Stimulated activated naive B cell treated with anti-CD40 and anti-IgM and Interleukin-4, amounts not matched to agents 10 μg/mL and 1 μg/mL and 100 μg/mL, for 72 hours (primary cell): Measurements from ENCODE around the gene ACOXL.

ENCODE experiments used
- ATAC-seq, 2 donors: fragments of 150-1000 bp; cut with Tn5 transposase; replicated peaks; 2 replicates each; pipeline ENCODE4 v1.10.0; 2021; ENCODE audit warnings: moderate library complexity in 1 of 2
- DNase-seq: peaks from one replicate; pipeline ENCODE4 v3.0.0; 2021
- H3K27ac Mint-ChIP-seq: one replicate; pipeline ENCODE4 v1.8.0; 2022; ENCODE audit warnings: mild to moderate bottlenecking, mixed read lengths
- H3K27me3 Mint-ChIP-seq, 2 donors: one replicate each; pipeline ENCODE4 v1.8.0; 2022; ENCODE audit warnings: mixed read lengths in 2 of 2
- H3K36me3 Mint-ChIP-seq, 2 donors: one replicate each; pipeline ENCODE4 v1.8.0; 2022; ENCODE audit warnings: mixed read lengths in 2 of 2, mild to moderate bottlenecking in 1 of 2
- H3K4me1 Mint-ChIP-seq, 2 donors: one replicate each; pipeline ENCODE4 v1.8.0; 2022; ENCODE audit warnings: mixed read lengths in 2 of 2, mild to moderate bottlenecking in 1 of 2
- H3K4me3 Mint-ChIP-seq, 2 donors: one replicate each; pipeline ENCODE4 v1.8.0; 2022; ENCODE audit warnings: mild to moderate bottlenecking in 2 of 2, mixed read lengths in 2 of 2, moderate library complexity in 1 of 2
- H3K9me3 Mint-ChIP-seq, 2 donors: one replicate each; pipeline ENCODE4 v1.8.0; 2022; ENCODE audit warnings: mixed read lengths in 2 of 2, mild to moderate bottlenecking in 1 of 2

Gene ACOXL

DNA sequence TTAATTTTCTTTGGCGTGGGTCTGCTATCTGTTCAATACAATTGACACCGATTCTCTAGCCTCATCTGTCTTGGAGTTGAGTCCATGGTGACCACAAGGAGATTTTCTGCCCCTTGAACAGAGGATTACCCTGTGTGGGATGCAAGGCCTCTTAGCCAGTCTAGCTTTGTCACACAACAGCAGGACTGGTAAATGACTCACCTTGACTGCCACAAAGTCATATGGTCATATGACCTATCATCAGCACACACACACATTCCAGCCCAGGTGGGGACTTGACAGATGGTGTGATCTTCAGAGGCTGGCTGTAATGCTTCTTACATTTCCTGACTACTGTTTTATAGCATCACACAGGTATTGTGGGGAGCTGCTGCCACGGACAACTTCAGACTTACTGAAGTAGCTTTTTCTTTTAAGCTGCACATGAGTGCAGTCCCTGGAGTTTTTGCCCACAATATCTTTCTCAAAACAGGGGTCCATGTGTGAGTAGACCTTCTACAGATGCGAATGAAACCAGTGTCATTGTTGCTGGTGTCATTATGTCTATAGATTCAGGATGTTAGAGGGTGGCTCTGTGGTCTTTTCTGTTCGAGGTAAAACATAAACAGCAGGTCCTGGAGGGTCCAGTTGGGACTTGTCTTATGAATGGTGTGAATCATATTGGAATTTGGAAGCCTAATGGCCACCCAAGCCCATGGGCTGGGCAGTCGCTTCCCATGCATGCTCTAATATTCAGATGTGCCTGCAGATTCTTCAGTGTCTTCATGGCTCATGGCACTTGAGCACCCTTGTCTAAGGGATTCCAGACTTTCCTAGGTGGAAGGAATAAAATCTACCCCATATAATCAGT lies 18.6 kb upstream of the ACOXL start:
- DNase-seq (no peak), ATAC-seq (peak; percentile 57 to 58)
- H3K9me3 Mint-ChIP-seq, result no peaks in the 10 kb centered on the region
- H3K4me1 Mint-ChIP-seq, result peaks cover 0 to 2% of the 10 kb centered on the region in 2 donors
- H3K4me3 Mint-ChIP-seq, result no peak overlapping the region
- peaks cover 34 to 41% of the 10 kb centered on the region in 2 donors for H3K27me3 Mint-ChIP-seq
- no peak overlapping the region for H3K27ac Mint-ChIP-seq
- no peaks in the 10 kb centered on the region for H3K36me3 Mint-ChIP-seq

DNA sequence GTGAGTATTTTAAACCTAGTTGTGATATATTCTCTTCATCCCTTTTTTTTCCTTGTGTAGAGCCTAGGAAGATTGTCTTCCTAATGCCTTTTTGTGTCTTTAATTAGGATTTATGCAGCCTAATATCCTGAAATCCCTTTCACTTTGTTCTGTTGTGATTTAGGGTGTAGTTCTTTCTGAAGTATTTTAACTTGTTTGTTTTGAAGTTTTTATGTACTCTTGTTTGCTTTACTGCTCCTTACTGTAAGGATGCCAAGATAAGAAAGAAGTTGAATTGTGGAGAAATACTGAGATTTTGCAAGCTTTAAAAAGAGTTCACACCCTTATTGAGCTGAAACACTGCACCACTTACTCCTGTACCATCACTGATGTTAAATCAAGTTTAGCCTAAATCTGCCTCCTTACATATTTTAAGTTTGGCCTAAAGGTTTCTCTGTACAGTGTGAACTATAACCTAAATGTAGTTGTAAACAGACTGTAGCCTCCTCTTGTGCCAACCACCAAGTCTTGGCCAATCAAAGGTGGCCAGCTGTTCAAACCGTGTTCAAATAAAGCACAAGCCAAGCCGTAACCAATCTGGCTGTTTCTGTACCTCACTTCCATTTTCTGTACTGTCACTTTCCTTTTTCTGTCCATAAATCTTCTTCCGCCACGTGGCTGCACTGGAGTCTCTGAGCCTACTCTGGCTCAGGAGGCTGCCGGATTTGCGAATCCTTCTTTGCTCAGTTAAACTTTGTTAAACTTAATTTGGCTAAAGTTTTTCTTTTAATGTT lies 17.7 kb upstream of the ACOXL start:
- H3K9me3 Mint-ChIP-seq, result no peaks in the 10 kb centered on the region
- no peak overlapping the region for H3K4me3 Mint-ChIP-seq
- H3K4me1 Mint-ChIP-seq, result peaks cover 0 to 2% of the 10 kb centered on the region in 2 donors
- H3K36me3 Mint-ChIP-seq, result no peaks in the 10 kb centered on the region
- H3K27ac Mint-ChIP-seq, result no peak overlapping the region
- DNase-seq, result no peak
- peaks cover 30 to 41% of the 10 kb centered on the region in 2 donors for H3K27me3 Mint-ChIP-seq
- no peak for ATAC-seq

GRCh38 chr2:110716959-110717645 lies 15.3 kb upstream of the ACOXL start:
- Mint-ChIP-seq H3K27me3 (peaks cover 30 to 41% of the 10 kb centered on the region in 2 donors), H3K4me3 (no peak overlapping the region), H3K36me3 (no peaks in the 10 kb centered on the region), H3K4me1 (peaks cover 0 to 2% of the 10 kb centered on the region in 2 donors), H3K27ac (no peak overlapping the region), H3K9me3 (no peaks in the 10 kb centered on the region)
- ATAC-seq, result no peak
- no peak for DNase-seq

DNA sequence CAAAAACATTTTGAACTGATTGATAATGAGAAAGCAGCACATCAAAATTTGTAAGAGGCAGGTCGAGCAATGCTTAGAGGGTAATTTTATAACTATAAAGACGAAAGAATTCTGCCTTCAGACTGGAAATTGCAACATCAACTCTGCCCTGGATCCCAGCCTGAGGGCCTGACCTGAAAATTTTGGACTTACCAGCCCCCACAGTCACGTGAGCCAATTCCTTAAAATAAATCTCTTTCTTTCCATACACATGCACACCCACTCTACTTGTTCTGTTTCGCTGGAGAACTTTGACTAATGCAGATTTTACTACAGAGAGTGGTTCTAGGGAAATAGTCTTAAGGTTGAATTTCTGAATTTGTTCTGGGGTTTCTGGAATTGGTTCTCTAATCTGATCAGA lies 14.6 kb upstream of the ACOXL start:
- H3K27ac Mint-ChIP-seq, result no peak overlapping the region
- DNase-seq (no peak), ATAC-seq (no peak)
- H3K9me3 Mint-ChIP-seq, result no peaks in the 10 kb centered on the region
- peaks cover 26 to 38% of the 10 kb centered on the region in 2 donors for H3K27me3 Mint-ChIP-seq
- H3K4me1 Mint-ChIP-seq, result peaks cover 0 to 2% of the 10 kb centered on the region in 2 donors
- H3K4me3 Mint-ChIP-seq, result no peak overlapping the region
- H3K36me3 Mint-ChIP-seq, result no peaks in the 10 kb centered on the region

DNA sequence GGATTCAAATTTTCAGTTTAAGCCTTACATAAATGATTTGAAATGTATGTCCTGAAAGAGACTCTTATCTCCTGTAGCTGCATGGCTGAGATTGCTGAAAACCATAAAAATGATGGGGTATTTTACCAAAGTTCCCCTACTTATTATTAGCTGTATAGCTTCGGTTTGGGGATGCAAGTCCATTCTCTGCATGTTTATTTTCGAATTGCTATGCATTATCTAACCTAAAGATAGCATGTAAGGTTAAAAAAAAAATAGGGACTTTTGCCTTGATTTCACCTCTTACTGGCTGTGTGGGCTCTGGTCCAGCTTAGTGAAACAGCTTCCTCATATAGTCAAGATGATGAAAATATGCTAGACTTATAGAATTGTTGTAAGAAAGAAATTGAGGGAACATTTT lies 14.0 kb upstream of the ACOXL start:
- Mint-ChIP-seq H3K4me1 (peaks cover 0 to 2% of the 10 kb centered on the region in 2 donors), H3K4me3 (no peak overlapping the region), H3K9me3 (no peaks in the 10 kb centered on the region), H3K27me3 (peaks cover 26 to 38% of the 10 kb centered on the region in 2 donors), H3K27ac (no peak overlapping the region), H3K36me3 (no peaks in the 10 kb centered on the region)
- ATAC-seq, result no peak
- no peak for DNase-seq

GRCh38 chr2:110718990-110719389 lies 13.4 kb upstream of the ACOXL start:
- Mint-ChIP-seq H3K27me3 (peaks cover 30 to 42% of the 10 kb centered on the region in 2 donors), H3K36me3 (no peaks in the 10 kb centered on the region), H3K27ac (no peak overlapping the region), H3K9me3 (no peaks in the 10 kb centered on the region), H3K4me3 (no peak overlapping the region), H3K4me1 (peaks cover 0 to 2% of the 10 kb centered on the region in 2 donors)
- DNase-seq (no peak), ATAC-seq (no peak)

GRCh38 chr2:110720547-110720946 lies 11.8 kb upstream of the ACOXL start:
- H3K4me3 Mint-ChIP-seq, result no peak overlapping the region
- peaks cover 35 to 50% of the 10 kb centered on the region in 2 donors for H3K27me3 Mint-ChIP-seq
- H3K9me3 Mint-ChIP-seq, result no peaks in the 10 kb centered on the region
- DNase-seq (no peak), ATAC-seq (no peak)
- H3K27ac Mint-ChIP-seq, result no peak overlapping the region
- H3K4me1 Mint-ChIP-seq, result peaks cover 0 to 2% of the 10 kb centered on the region in 2 donors
- no peaks in the 10 kb centered on the region for H3K36me3 Mint-ChIP-seq

- Mint-ChIP-seq H3K27ac (no peak overlapping the region), H3K27me3 (peaks cover 35 to 47% of the 10 kb centered on the region in 2 donors), H3K4me1 (no peaks in the 10 kb centered on the region), H3K9me3 (no peaks in the 10 kb centered on the region), H3K4me3 (no peak overlapping the region), H3K36me3 (no peaks in the 10 kb centered on the region)
- DNase-seq, result no peak
- no peak for ATAC-seq
Observed at GRCh38 chr2:110724820-110725219, 7.6 kb upstream of the ACOXL start.

DNA sequence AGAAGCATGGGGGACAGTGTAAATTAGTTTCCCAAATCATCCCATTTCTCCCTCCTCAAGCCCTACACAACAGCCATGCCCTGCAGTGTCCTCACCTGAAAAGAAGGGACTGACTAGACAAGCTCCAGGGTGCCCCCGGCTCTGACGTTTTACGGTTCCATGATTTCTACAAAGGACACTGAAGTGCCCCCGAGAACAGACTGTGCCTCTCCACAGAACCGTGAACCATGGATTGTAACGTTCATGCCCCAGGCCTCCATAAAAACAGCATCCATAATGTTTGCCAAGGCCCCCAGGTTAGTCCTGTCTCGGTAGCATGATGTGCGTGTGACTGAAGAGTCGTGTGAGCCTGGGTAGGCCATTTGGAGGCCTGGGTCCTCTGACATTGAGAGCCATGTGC lies 7.0 kb upstream of the ACOXL start:
- Mint-ChIP-seq H3K27ac (no peak overlapping the region), H3K4me3 (no peak overlapping the region), H3K9me3 (no peaks in the 10 kb centered on the region), H3K27me3 (peaks cover 33 to 43% of the 10 kb centered on the region in 2 donors), H3K4me1 (no peaks in the 10 kb centered on the region), H3K36me3 (no peaks in the 10 kb centered on the region)
- DNase-seq, result no peak
- no peak for ATAC-seq

DNA sequence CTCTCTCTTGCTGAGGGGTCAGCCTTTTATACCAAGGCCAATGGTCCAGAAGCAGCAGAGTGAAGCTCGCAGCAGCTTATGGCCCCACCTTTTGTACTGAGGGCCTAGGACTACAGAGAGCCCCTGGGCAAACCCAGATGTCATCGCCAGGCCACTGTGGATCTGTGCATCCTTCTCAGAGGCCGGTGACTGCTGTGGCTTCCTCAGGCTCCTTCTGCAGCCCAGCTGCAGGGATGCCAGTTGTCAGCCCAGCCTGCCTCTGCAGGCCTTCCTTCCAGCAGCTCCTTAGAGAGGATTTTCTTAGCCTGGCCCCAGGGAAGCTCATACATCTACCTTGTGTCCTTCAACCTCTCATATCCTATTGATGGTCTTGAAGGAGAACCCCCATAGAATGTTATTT lies 6.5 kb upstream of the ACOXL start:
- Mint-ChIP-seq H3K9me3 (no peaks in the 10 kb centered on the region), H3K27me3 (peaks cover 35 to 45% of the 10 kb centered on the region in 2 donors), H3K4me1 (peaks cover 0 to 2% of the 10 kb centered on the region in 2 donors), H3K36me3 (no peaks in the 10 kb centered on the region), H3K4me3 (no peak overlapping the region), H3K27ac (no peak overlapping the region)
- no peak for ATAC-seq
- DNase-seq, result no peak

GRCh38 chr2:110726285-110726684 lies 6.1 kb upstream of the ACOXL start:
- Mint-ChIP-seq H3K4me1 (peaks cover 3 to 6% of the 10 kb centered on the region in 2 donors), H3K27ac (no peak overlapping the region), H3K9me3 (no peaks in the 10 kb centered on the region), H3K36me3 (no peaks in the 10 kb centered on the region), H3K4me3 (no peak overlapping the region), H3K27me3 (peaks cover 40 to 50% of the 10 kb centered on the region in 2 donors)
- no peak for ATAC-seq
- DNase-seq, result no peak

DNA sequence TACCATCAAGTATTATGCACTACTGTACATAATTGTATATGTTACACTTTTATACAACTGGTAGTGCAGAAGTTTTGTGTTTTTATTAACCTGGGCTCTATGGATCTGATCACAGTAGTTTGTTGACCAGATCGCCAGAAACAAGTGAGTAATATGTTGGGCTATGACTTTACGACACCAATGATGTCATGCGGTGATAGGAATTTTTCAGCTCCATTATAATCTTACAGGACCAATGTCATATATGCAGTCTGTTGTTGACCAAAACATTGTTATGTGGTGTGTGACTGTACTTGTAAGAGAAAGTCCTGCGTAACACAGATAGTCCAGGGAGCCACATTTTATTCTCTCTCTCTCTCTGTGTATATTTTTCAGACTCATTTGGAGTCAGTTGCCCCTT lies 4.5 kb upstream of the ACOXL start:
- ATAC-seq, result no peak

DNA sequence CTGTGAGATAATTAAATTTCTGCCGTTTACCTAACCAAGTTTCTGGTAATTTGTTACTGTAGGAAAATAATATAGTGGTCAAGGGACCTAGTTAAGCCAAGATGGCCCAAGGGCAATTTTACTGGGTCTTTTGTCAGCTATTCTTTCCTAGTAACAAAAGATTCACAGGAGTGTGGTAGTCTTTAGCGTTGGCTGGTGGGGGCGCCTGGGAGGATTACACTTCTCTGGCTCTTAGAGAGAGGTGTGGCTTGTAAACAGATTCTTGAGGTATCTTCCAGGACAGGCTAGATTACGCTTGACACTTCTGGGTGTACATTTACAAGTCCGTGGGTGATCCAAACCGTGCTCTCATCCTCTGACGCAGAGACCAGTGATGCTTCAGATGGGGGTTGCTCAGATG lies 3.3 kb upstream of the ACOXL start:
- DNase-seq (no peak), ATAC-seq (no peak)
- H3K27ac Mint-ChIP-seq, result no peak overlapping the region
- H3K4me1 Mint-ChIP-seq, result peaks cover 18 to 27% of the 10 kb centered on the region in 2 donors
- no peaks in the 10 kb centered on the region for H3K36me3 Mint-ChIP-seq
- H3K4me3 Mint-ChIP-seq, result no peak overlapping the region
- H3K9me3 Mint-ChIP-seq, result no peaks in the 10 kb centered on the region
- H3K27me3 Mint-ChIP-seq, result peaks cover 55 to 67% of the 10 kb centered on the region in 2 donors

More for the DNA sequence above, 4.5 kb upstream of the ACOXL start:
- Mint-ChIP-seq H3K4me3 (no peak overlapping the region), H3K36me3 (no peaks in the 10 kb centered on the region), H3K27me3 (peaks cover 51 to 62% of the 10 kb centered on the region in 2 donors), H3K4me1 (peaks cover 11 to 19% of the 10 kb centered on the region in 2 donors), H3K27ac (no peak overlapping the region), H3K9me3 (no peaks in the 10 kb centered on the region)
- DNase-seq, result no peak

- peak in 1 of 2 donors; percentile 47 for ATAC-seq
Observed at GRCh38 chr2:110731064-110731463, 1.3 kb upstream of the ACOXL start.

More at GRCh38 chr2:110731064-110731463, 1.3 kb upstream of the ACOXL start:
- H3K27ac Mint-ChIP-seq, result no peak overlapping the region
- peaks cover 18 to 27% of the 10 kb centered on the region in 2 donors for H3K4me1 Mint-ChIP-seq
- H3K4me3 Mint-ChIP-seq, result no peak overlapping the region
- no peak for DNase-seq
- no peaks in the 10 kb centered on the region for H3K9me3 Mint-ChIP-seq
- peaks cover 62 to 72% of the 10 kb centered on the region in 2 donors for H3K27me3 Mint-ChIP-seq
- H3K36me3 Mint-ChIP-seq, result no peaks in the 10 kb centered on the region
